Breast epithelium (tissue), 4 donors: ENCODE data around the gene ALOX5. TPM values are rescaled to one million over a fixed set of nuclear protein-coding genes. Genes with fewer than 3 reads are reported as not detected.

ENCODE experiments used
- DNase-seq, 2 donors: peaks; one replicate each; pipeline ENCODE4 v3.0.0-alpha.2; 2019; ENCODE audit warnings: low spot score in 2 of 2
- H3K27ac ChIP-seq, 2 donors: fragments of 200-600 bp; sonication (generic) in 1 of 2; one replicate each; pipeline ENCODE4 v1.5.1; 2016 to 2019; ENCODE audit warnings: mild to moderate bottlenecking in 1 of 2
- H3K27me3 ChIP-seq, 2 donors: fragments of 200-600 bp; sonication (generic) in 1 of 2; one replicate each; pipeline versions ENCODE4 v1.5.1 to v1.6.0; 2017 to 2019; ENCODE audit warnings: control low read depth in 1 of 2, mild to moderate bottlenecking in 1 of 2
- H3K36me3 ChIP-seq: fragments of 200-600 bp; one replicate; pipeline ENCODE4 v1.5.1; 2019
- H3K4me1 ChIP-seq, 2 donors: fragments of 200-600 bp; sonication (generic); one replicate each; pipeline ENCODE4 v1.5.1; 2016 to 2019; ENCODE audit warnings: control low read depth in 1 of 2
- H3K4me3 ChIP-seq, 3 donors: fragments of 200-600 bp; sonication (generic); 1 replicate in 2 of 3; 2 replicates in 1 of 3; pipeline ENCODE4 v1.5.1; 2016 to 2019; ENCODE audit warnings: mild to moderate bottlenecking in 3 of 3, moderate library complexity in 2 of 3
- H3K9me3 ChIP-seq, 2 donors: fragments of 200-600 bp; sonication (generic) in 1 of 2; one replicate each; pipeline ENCODE4 v1.5.1; 2016 to 2019; ENCODE audit warnings: control low read depth in 1 of 2
- POLR2A ChIP-seq: fragments of 450-650 bp; IDR thresholded peaks from one replicate; pipeline ENCODE4 v1.6.1; 2016; ENCODE audit warnings: antibody characterized with exemption, mild to moderate bottlenecking, moderate library complexity
- POLR2AphosphoS5 ChIP-seq, 3 donors: sonication (generic); formaldehyde crosslinking; IDR thresholded peaks; one replicate each; pipeline ENCODE4 v1.6.1; 2017; ENCODE audit warnings: antibody characterized with exemption in 3 of 3
- intact Hi-C: fragments of 100-400 bp; cut with DNase I; formaldehyde crosslinking; loops from one replicate; pipeline ENCODE4 v1.15.1; 2023; ENCODE audit warnings: low total_unique reads
- total RNA-seq, 3 donors: library from RNA; depleted of rRNA; stranded (reverse); fragments of >200 nt; gene quantifications; one replicate each; pipeline ENCODE4 v1.1.0, GENCODE V29; 2016
- TF ChIP-seq, protein P1 (sequence below), 3 donors: fragments of 450-650 bp; IDR thresholded peaks; one replicate each; pipeline ENCODE4 v1.5.1; 2016 to 2017; ENCODE audit warnings: antibody characterized with exemption in 3 of 3, mild to moderate bottlenecking in 3 of 3, moderate library complexity in 3 of 3

ALOX5 gene
- total RNA-seq, 3 donors from 2014 or later, result 33.4 to 67.5 (median 49.0) TPM

DNA sequence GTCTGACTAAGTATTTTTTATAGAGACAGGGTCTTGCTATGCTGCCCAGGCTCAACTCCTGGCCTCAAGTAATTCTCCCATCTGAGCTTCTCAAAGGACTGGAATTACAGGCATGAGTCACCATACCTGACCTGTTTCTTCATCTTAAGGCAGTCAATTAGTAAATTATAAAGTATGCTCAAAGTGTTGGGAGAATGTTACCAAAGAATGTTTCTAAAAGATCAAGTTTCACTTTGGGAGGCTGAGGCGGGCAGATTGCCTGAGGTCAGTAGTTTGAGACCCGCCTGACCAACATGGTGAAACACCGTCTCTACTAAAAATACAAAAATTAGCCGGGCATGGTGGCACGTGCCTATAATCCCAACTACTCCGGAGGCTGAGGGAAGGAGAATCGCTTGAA, 117.0 kb downstream of the ALOX5 start:
- Histone ChIP-seq H3K27ac (no peak overlapping the region), H3K27me3 (no peaks in the 10 kb centered on the region), H3K36me3 (no peaks in the 10 kb centered on the region), H3K9me3 (peaks cover 8 to 13% of the 10 kb centered on the region in 2 donors), H3K4me3 (no peak overlapping the region), H3K4me1 (no peaks in the 10 kb centered on the region)
- intact Hi-C loops, result no loop called here
- DNase-seq, result no peak
- TF ChIP-seq POLR2AphosphoS5 (IDR thresholded peaks at IDR 0.05) (no peak), POLR2A (no peak)
- TF ChIP-seq, protein P1, sequence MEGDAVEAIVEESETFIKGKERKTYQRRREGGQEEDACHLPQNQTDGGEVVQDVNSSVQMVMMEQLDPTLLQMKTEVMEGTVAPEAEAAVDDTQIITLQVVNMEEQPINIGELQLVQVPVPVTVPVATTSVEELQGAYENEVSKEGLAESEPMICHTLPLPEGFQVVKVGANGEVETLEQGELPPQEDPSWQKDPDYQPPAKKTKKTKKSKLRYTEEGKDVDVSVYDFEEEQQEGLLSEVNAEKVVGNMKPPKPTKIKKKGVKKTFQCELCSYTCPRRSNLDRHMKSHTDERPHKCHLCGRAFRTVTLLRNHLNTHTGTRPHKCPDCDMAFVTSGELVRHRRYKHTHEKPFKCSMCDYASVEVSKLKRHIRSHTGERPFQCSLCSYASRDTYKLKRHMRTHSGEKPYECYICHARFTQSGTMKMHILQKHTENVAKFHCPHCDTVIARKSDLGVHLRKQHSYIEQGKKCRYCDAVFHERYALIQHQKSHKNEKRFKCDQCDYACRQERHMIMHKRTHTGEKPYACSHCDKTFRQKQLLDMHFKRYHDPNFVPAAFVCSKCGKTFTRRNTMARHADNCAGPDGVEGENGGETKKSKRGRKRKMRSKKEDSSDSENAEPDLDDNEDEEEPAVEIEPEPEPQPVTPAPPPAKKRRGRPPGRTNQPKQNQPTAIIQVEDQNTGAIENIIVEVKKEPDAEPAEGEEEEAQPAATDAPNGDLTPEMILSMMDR (IDR thresholded peaks at IDR 0.05), result no peak

Other genes with a start within 250 kb of the ALOX5 start
- gene OR13A1, start 58.6 kb upstream of the ALOX5 start, total RNA-seq, result under 1 TPM in 2 of 3 donors, not detected in 1; 0.15 to 0.33 TPM